IMR-90 (cell line): Measurements from ENCODE around the gene ATP9B. TPM values are rescaled to one million over a fixed set of nuclear protein-coding genes. Genes with fewer than 3 reads are reported as not detected.

Experiments used
- ATAC-seq: fragments of 200-7000 bp; cut with Tn5 transposase; 2 replicates; pipeline ENCODE4 v1.9.1; 2020; ENCODE audit warnings: low read depth, mild to moderate bottlenecking, moderate library complexity
- BruUV-seq: library from RNA; stranded (reverse); fragments of 400-500 nt; replicated peaks from 2 replicates; lab custom pipeline; 2021; lab: Mats Ljungman, UMichigan
- CTCF ChIA-PET: fragments of 300-600 bp; formaldehyde crosslinking; extraction: SDS; loops from one replicate; lab custom pipeline; 2021; ENCODE audit warnings: antibody characterized with exemption; lab: Yijun Ruan, JAX
- POLR2A ChIA-PET: fragments of 300-600 bp; sonication (Branson Sonifier 250); formaldehyde crosslinking; loops from one replicate; lab custom pipeline; 2022; ENCODE audit warnings: antibody characterized with exemption; ENCODE audit not compliant: unreplicated experiment; lab: Charles Lee
- DNase-seq: peaks from one replicate; pipeline ENCODE4 v3.0.0; 2013
- H2AFZ ChIP-seq: replicated peaks from 2 replicates; pipeline ENCODE3; 2013; ENCODE audit warnings: low read length, mild to moderate bottlenecking; ENCODE audit not compliant: poor library complexity
- H2AK5ac ChIP-seq: 2 replicates; pipeline ENCODE4 v1.6.1; 2013; ENCODE audit warnings: low read depth, low read length, inconsistent platforms
- H2AK9ac ChIP-seq: replicated peaks from 2 replicates; pipeline ENCODE3; 2013; ENCODE audit warnings: mild to moderate bottlenecking, low read depth, low read length, moderate library complexity; ENCODE audit not compliant: poor library complexity
- H2BK120ac ChIP-seq: 2 replicates; pipeline ENCODE4 v1.6.1; 2013; ENCODE audit warnings: low read depth, low read length, inconsistent platforms
- H2BK15ac ChIP-seq: 3 replicates; pipeline ENCODE4 v1.6.1; 2013; ENCODE audit warnings: low read depth, low read length, inconsistent platforms
- H2BK20ac ChIP-seq: 2 replicates; pipeline ENCODE4 v1.6.1; 2013; ENCODE audit warnings: low read depth, mild to moderate bottlenecking, inconsistent platforms, low read length, moderate library complexity
- H2BK5ac ChIP-seq: 2 replicates; pipeline ENCODE4 v1.6.1; 2013; ENCODE audit warnings: mild to moderate bottlenecking, low read depth, low read length, inconsistent platforms; ENCODE audit not compliant: poor library complexity, severe bottlenecking
- H3K14ac ChIP-seq: replicated peaks from 2 replicates; pipeline ENCODE4 v1.6.1; 2013; ENCODE audit warnings: low read depth, low read length, inconsistent platforms
- H3K18ac ChIP-seq: 2 replicates; pipeline ENCODE4 v1.6.1; 2013; ENCODE audit warnings: low read depth, low read length, control low read depth
- H3K23ac ChIP-seq: 2 replicates; pipeline ENCODE4 v1.6.1; 2013; ENCODE audit warnings: low read depth, low read length, inconsistent platforms
- H3K27ac ChIP-seq: 2 replicates; pipeline ENCODE4 v1.5.1; 2013; ENCODE audit warnings: mild to moderate bottlenecking, control low read depth, low read length; ENCODE audit not compliant: insufficient read depth
- H3K27me3 ChIP-seq: 2 replicates; pipeline ENCODE4 v1.6.1; 2013; ENCODE audit warnings: low read length; ENCODE audit not compliant: control insufficient read depth, insufficient read depth
- H3K36me3 ChIP-seq: 2 replicates; pipeline ENCODE4 v1.6.1; 2013; ENCODE audit warnings: low read length, mixed read lengths; ENCODE audit not compliant: control insufficient read depth, insufficient read depth
- H3K4ac ChIP-seq: 2 replicates; pipeline ENCODE4 v1.6.1; 2013; ENCODE audit warnings: low read depth, low read length, inconsistent platforms
- H3K4me1 ChIP-seq: 2 replicates; pipeline ENCODE4 v1.6.1; 2013; ENCODE audit warnings: low read length, mixed read lengths; ENCODE audit not compliant: control insufficient read depth, insufficient read depth
- H3K4me2 ChIP-seq: 2 replicates; pipeline ENCODE4 v1.6.1; 2013; ENCODE audit warnings: low read depth, mild to moderate bottlenecking, control low read depth, low read length, moderate library complexity
- H3K4me3 ChIP-seq: 2 replicates; pipeline ENCODE4 v1.5.1; 2013; ENCODE audit warnings: low read depth, mild to moderate bottlenecking, control low read depth, low read length, moderate library complexity; ENCODE audit not compliant: insufficient read depth
- H3K56ac ChIP-seq: 2 replicates; pipeline ENCODE4 v1.6.1; 2013; ENCODE audit warnings: low read length, inconsistent platforms; ENCODE audit not compliant: insufficient read depth; ENCODE audit errors: extremely low read depth
- H3K79me1 ChIP-seq, 2 experiments: 2 replicates each; pipeline ENCODE4 v1.6.1; 2013; ENCODE audit warnings: low read length in 2 of 2, inconsistent platforms in 1 of 2, low read depth in 1 of 2
- H3K9ac ChIP-seq: 2 replicates; pipeline ENCODE4 v1.6.1; 2013; ENCODE audit warnings: low read depth, low read length, control low read depth
- H3K9me1 ChIP-seq: 2 replicates; pipeline ENCODE4 v1.6.1; 2013; ENCODE audit warnings: low read length, inconsistent platforms; ENCODE audit not compliant: insufficient read depth
- H3K9me3 ChIP-seq: 2 replicates; pipeline ENCODE4 v1.6.1; 2013; ENCODE audit warnings: low read length; ENCODE audit not compliant: control insufficient read depth, insufficient read depth
- H4K20me1 ChIP-seq: 2 replicates; pipeline ENCODE4 v1.6.1; 2013; ENCODE audit warnings: low read length, inconsistent platforms; ENCODE audit not compliant: insufficient read depth
- H4K5ac ChIP-seq: 2 replicates; pipeline ENCODE4 v1.6.1; 2013; ENCODE audit warnings: mild to moderate bottlenecking, low read depth, low read length, control low read depth
- H4K8ac ChIP-seq, 2 experiments: 2 replicates each; pipeline ENCODE4 v1.6.1; 2013; ENCODE audit warnings: low read depth in 2 of 2, low read length in 2 of 2, control low read depth in 1 of 2, inconsistent platforms in 1 of 2
- H4K91ac ChIP-seq: 2 replicates; pipeline ENCODE4 v1.6.1; 2013; ENCODE audit warnings: low read depth, low read length, inconsistent platforms; ENCODE audit not compliant: insufficient read depth
- CEBPB ChIP-seq: IDR thresholded peaks from 2 replicates; pipeline ENCODE4 v1.6.1; 2012; ENCODE audit warnings: low read depth, low read length, improper control_type of control experiment
- MAZ ChIP-seq: IDR thresholded peaks from 2 replicates; pipeline ENCODE4 v1.6.1; 2012; ENCODE audit warnings: low read depth, mild to moderate bottlenecking, low read length, improper control_type of control experiment, moderate library complexity, borderline replicate concordance
- MXI1 ChIP-seq: IDR thresholded peaks from 2 replicates; pipeline ENCODE4 v1.6.1; 2012; ENCODE audit warnings: low read depth, mild to moderate bottlenecking, low read length, moderate library complexity, borderline replicate concordance
- NFE2L2 ChIP-seq: fragments of 150-350 bp; IDR thresholded peaks from 2 replicates; pipeline ENCODE4 v1.6.1; 2016; ENCODE audit warnings: low read depth, mild to moderate bottlenecking, low read length
- POLR2A ChIP-seq: IDR thresholded peaks from 2 replicates; pipeline ENCODE4 v1.6.1; 2012; ENCODE audit warnings: mild to moderate bottlenecking, low read depth, low read length
- SMC3 ChIP-seq: fragments of 150-350 bp; IDR thresholded peaks from 2 replicates; pipeline ENCODE4 v1.6.1; 2016; ENCODE audit warnings: low read depth, mild to moderate bottlenecking, antibody characterized with exemption, low read length, moderate library complexity
- WGBS, 2 experiments: methylation state at CpG; one replicate each; pipeline versions ENCODE4 v1.1.5 to v1.1.7; 2013; ENCODE audit warnings: missing lambda C conversion rate in 2 of 2; ENCODE audit not compliant: insufficient read length in 1 of 2; ENCODE audit errors: extremely low coverage in 2 of 2; 5-methylcytosine and 5-hydroxymethylcytosine counted together
- dilution Hi-C: fragments of 300-500 bp; cut with HindIII; formaldehyde crosslinking; loops from one replicate; pipeline ENCODE4 v1.14.3; 2018; ENCODE audit warnings: low sequenced_read_pairs; ENCODE audit not compliant: unreplicated experiment
- in situ Hi-C: fragments of 300-500 bp; cut with MboI; formaldehyde crosslinking; loops from 3 replicates; pipeline ENCODE4 v1.14.3; 2019; ENCODE audit warnings: low sequenced_read_pairs, inconsistent platforms, mixed read lengths
- intact Hi-C: fragments of 100-400 bp; cut with micrococcal nuclease; formaldehyde crosslinking; loops from 2 replicates; pipeline ENCODE4 v1.10.0; 2022
- polyA plus RNA-seq, 3 experiments: library from polyadenylated mRNA; depleted of rRNA; stranded (reverse); fragments of >200 nt; gene quantifications; 2 replicates each; pipeline ENCODE4 v1.2.3, GENCODE V29; 2012; ENCODE audit warnings: low replicate concordance in 1 of 3
- total RNA-seq: library from RNA; depleted of rRNA; stranded (reverse); fragments of >200 nt; gene quantifications from 2 replicates; pipeline ENCODE4 v1.2.3, GENCODE V29; 2012
- TF ChIP-seq, protein P1 (sequence below): conservative IDR thresholded peaks from 2 replicates; pipeline ENCODE4 v1.5.1; 2012; ENCODE audit warnings: mild to moderate bottlenecking, low read depth, low read length, improper control_type of control experiment

Gene ATP9B
- total and polyA plus RNA-seq, 2 of the 4 experiments (the other 2 are of a cell fraction), result 11.0 to 11.5 TPM

DNA sequence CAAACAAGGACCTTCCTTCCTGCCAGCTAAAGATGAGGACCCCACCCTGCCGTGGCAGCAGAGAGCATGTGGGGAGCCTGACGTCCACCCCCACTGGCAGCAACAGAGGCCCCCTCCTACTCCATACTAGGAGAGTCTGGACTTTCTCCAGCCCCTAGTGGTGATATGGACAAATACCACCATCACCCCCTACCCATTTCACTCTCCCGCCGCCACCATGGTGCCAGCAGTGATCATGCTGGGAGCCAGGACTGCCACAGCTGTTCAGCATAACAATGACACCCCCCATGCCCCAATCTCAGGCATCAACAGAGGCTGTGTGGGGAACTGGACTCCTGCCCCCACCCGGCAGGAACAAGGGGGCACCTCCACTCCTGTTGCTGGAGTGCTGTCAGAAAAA lies 42.7 kb upstream of the ATP9B start:
- Histone ChIP-seq H3K36me3 (no peaks in the 10 kb centered on the region), H3K27me3 (no peaks in the 10 kb centered on the region), H4K91ac (no peak overlapping the region), H3K18ac (no peak overlapping the region), H4K8ac (no peak overlapping the region), H2AK5ac (no peak overlapping the region), H4K20me1 (no peaks in the 10 kb centered on the region), H3K56ac (no peak overlapping the region), H2AK9ac (no peak overlapping the region), H2AFZ (no peak overlapping the region), H3K4me2 (no peak overlapping the region), H4K5ac (no peak overlapping the region), H2BK15ac (no peak overlapping the region), H3K4me1 (no peaks in the 10 kb centered on the region), H3K79me1 (no peaks in the 10 kb centered on the region), H3K27ac (no peak overlapping the region), H3K9me3 (peaks cover 12% of the 10 kb centered on the region; the same call in 1 of the 2 replicates), H2BK20ac (no peak overlapping the region), H3K23ac (no peak overlapping the region), H2BK5ac (no peak overlapping the region), H3K9me1 (no peaks in the 10 kb centered on the region), H3K14ac (no peak overlapping the region), H3K9ac (no peak overlapping the region), H2BK120ac (no peak overlapping the region), H3K4ac (no peak overlapping the region), H3K4me3 (no peak overlapping the region)
- BruUV-seq, result no TSS peak
- WGBS, 2 experiments, result no CpG with 5 or more reads among the region's 5 CpGs
- no peak for DNase-seq
- dilution Hi-C loops (no loop called here), intact Hi-C loops (no loop called here), in situ Hi-C loops (no loop called here)
- CTCF ChIA-PET, result no interaction called here
- ATAC-seq, result no peak
- no peak for TF ChIP-seq POLR2A
- no peak for TF ChIP-seq SMC3
- TF ChIP-seq, protein P1, sequence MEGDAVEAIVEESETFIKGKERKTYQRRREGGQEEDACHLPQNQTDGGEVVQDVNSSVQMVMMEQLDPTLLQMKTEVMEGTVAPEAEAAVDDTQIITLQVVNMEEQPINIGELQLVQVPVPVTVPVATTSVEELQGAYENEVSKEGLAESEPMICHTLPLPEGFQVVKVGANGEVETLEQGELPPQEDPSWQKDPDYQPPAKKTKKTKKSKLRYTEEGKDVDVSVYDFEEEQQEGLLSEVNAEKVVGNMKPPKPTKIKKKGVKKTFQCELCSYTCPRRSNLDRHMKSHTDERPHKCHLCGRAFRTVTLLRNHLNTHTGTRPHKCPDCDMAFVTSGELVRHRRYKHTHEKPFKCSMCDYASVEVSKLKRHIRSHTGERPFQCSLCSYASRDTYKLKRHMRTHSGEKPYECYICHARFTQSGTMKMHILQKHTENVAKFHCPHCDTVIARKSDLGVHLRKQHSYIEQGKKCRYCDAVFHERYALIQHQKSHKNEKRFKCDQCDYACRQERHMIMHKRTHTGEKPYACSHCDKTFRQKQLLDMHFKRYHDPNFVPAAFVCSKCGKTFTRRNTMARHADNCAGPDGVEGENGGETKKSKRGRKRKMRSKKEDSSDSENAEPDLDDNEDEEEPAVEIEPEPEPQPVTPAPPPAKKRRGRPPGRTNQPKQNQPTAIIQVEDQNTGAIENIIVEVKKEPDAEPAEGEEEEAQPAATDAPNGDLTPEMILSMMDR, result no peak
- TF ChIP-seq NFE2L2, result no peak
- no peak for TF ChIP-seq MAZ
- no peak for TF ChIP-seq CEBPB
- TF ChIP-seq MXI1, result no peak
- POLR2A ChIA-PET, result no interaction called here
